Measurements from ENCODE around the gene INPP5D. TPM values are rescaled to one million over a fixed set of nuclear protein-coding genes. Genes with fewer than 3 reads are reported as not detected.

INPP5D gene
- total RNA-seq, 1 donor from 2014 or later = 5.8 TPM

- no peak for ATAC-seq
- intact Hi-C loops (cut with micrococcal nuclease) = no loop called here
Measured at GRCh38 chr2:233105930-233106329, 45.8 kb downstream of the INPP5D start.

GRCh38 chr2:233107011-233107410, 46.9 kb downstream of the INPP5D start:
- DNase-seq = no peak
- intact Hi-C loops (cut with micrococcal nuclease) = no loop called here
- ATAC-seq = no peak

More at GRCh38 chr2:233105930-233106329, 45.8 kb downstream of the INPP5D start:
- no peak for DNase-seq

- ATAC-seq = no peak
- intact Hi-C loops (cut with micrococcal nuclease) = no loop called here
Measured at GRCh38 chr2:233107831-233108300, 47.7 kb downstream of the INPP5D start.

DNA sequence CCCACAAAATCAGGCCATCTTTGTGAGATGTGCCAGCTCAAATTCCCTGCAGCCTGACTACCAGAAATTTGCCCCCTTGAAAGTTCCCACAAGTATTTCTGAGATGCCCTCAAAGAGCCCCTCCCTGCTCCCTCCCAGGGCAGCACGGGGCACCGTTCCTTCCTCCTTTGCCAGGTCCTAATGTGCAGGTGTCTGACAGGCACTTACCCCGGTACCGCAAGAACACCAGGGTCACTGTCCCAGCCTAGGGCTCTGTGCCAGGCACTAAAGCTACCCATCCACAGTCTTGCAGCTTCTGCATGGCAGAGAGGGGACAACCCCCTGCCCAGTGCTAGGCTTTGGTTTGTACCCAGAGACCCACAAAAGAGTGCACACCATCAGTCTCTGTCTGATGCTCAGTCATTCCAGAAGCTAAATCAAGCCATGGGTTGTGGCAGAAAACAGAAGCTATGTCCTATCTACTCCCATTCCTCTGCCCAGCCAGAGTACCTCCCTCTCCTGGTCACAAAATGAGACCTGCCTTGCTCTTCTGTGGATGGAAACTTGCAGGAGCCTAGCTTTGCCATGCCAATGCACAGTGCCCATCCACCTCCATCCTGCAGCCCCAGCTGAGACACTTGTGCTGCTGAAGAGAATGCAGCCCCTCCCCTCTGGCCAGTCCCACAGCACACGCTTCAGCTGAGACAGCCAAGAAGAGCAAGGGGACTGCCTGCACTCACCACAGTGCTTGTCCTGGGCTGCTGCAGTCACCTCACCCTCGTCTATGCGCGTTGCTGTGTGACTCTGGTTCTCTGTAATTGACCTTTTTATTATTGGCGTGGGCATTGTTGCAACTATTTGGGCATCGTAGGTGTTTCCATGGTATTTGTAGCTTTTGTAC, 48.7 kb downstream of the INPP5D start:
- intact Hi-C loops (cut with micrococcal nuclease) = no loop called here
- ATAC-seq = no peak

More at GRCh38 chr2:233107831-233108300, 47.7 kb downstream of the INPP5D start:
- DNase-seq = no peak

GRCh38 chr2:233111427-233111826, 51.3 kb downstream of the INPP5D start:
- DNase-seq = no peak
- intact Hi-C loops (cut with micrococcal nuclease) = no loop called here

More for the DNA sequence above, 48.7 kb downstream of the INPP5D start:
- DNase-seq = no peak

DNA sequence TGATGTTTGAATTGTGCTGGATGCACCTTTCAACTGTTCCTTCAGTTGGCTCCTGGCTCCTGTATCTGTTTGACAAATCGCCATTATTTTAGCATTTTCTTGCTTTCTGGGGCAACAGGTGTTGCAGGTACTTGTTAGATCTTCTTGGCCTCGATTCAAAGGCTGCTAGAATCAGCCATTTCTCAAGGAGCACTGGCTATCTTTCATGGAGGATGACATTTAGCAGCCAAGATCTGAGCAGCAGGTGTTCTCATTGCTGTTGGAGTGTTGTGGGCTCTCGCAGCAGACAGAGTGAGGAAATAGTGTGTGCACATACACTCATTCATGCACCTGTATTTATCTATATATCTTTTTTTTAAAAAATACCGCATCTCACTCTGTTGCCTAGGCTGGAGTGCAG, 52.2 kb downstream of the INPP5D start:
- ATAC-seq (no peak), DNase-seq (no peak)
- intact Hi-C loops (cut with micrococcal nuclease) = no loop called here

More at GRCh38 chr2:233111427-233111826, 51.3 kb downstream of the INPP5D start:
- ATAC-seq = no peak

GRCh38 chr2:233112776-233113452, 52.8 kb downstream of the INPP5D start:
- ATAC-seq (no peak), DNase-seq (no peak)
- intact Hi-C loops (cut with micrococcal nuclease) = no loop called here

- DNase-seq (no peak), ATAC-seq (no peak)
- intact Hi-C loops (cut with micrococcal nuclease) = no loop called here
Measured at GRCh38 chr2:233114421-233114861, 54.3 kb downstream of the INPP5D start.

- ATAC-seq (no peak), DNase-seq (no peak)
- intact Hi-C loops (cut with micrococcal nuclease) = no loop called here
Measured at GRCh38 chr2:233115121-233115520, 55.0 kb downstream of the INPP5D start.

- ATAC-seq (no peak), DNase-seq (no peak)
- intact Hi-C loops (cut with micrococcal nuclease) = no loop called here
Measured at GRCh38 chr2:233115741-233116140, 55.6 kb downstream of the INPP5D start.

DNA sequence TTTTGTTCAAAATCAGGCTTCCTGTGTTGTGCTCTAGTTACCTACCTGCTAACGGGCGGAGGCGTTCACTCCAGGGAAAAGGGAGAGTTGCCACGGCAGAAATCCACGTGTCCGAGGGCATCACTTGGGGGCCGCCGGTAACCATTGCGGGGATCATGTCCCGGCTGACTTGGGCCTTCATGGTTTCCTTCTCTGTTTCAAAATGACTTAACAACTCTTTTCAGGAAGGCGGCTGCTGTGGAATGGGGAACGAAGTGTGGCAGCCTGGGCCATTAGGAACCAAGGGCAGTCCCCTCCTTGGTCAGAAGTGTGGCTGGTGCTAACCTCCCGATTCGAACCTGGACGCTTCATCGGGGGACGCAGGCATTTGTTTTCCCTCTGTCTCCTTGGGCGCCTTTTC, 56.8 kb downstream of the INPP5D start:
- peak; percentile 35 for ATAC-seq
- DNase-seq = no peak
- intact Hi-C loops (cut with micrococcal nuclease) = no loop called here

- intact Hi-C loops (cut with micrococcal nuclease) = no loop called here
- no peak for DNase-seq
Measured at GRCh38 chr2:233117351-233117750, 57.2 kb downstream of the INPP5D start.

GRCh38 chr2:233117811-233118647, 57.9 kb downstream of the INPP5D start:
- intact Hi-C loops (cut with micrococcal nuclease) = no loop called here
- ATAC-seq (no peak), DNase-seq (no peak)

More at GRCh38 chr2:233117351-233117750, 57.2 kb downstream of the INPP5D start:
- ATAC-seq = no peak

DNA sequence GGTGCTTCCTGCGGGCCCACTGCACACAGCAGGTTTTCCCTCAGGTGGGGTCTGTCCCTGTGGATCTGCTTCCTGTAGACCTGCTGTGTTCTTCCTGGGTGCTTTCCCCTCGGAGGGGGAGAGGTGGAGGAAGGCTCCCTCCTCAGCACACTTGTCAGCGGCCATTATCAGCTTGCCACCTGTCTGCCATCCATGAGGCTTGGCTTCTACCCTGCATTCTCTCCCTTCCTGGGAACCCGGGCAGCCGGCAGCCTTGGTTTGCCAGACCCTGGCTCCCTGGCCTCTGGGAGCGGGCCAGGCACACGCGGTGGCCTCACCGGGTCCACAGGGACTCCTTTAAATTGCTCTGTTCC, 58.5 kb downstream of the INPP5D start:
- ATAC-seq = peak; percentile 69
- peak; percentile 40 for DNase-seq
- intact Hi-C loops (cut with micrococcal nuclease) = no loop called here

GRCh38 chr2:233119123-233119522, 59.0 kb downstream of the INPP5D start:
- DNase-seq = no peak
- intact Hi-C loops (cut with micrococcal nuclease) = no loop called here
- no peak for ATAC-seq

- ATAC-seq (no peak), DNase-seq (no peak)
- intact Hi-C loops (cut with micrococcal nuclease) = no loop called here
Measured at GRCh38 chr2:233119806-233120205, 59.7 kb downstream of the INPP5D start.

GRCh38 chr2:233120459-233120858, 60.3 kb downstream of the INPP5D start:
- DNase-seq (no peak), ATAC-seq (no peak)
- intact Hi-C loops (cut with micrococcal nuclease) = no loop called here

GRCh38 chr2:233121856-233122255, 61.7 kb downstream of the INPP5D start:
- intact Hi-C loops (cut with micrococcal nuclease) = no loop called here
- ATAC-seq (no peak), DNase-seq (no peak)

- ATAC-seq (no peak), DNase-seq (no peak)
- intact Hi-C loops (cut with micrococcal nuclease) = no loop called here
Measured at GRCh38 chr2:233122541-233122940, 62.4 kb downstream of the INPP5D start.

Measured in left ventricle myocardium superior (tissue), 1 donor.